DMS 273 (cell line): ENCODE measurements around the gene ABHD6.
"Not testable (repeated sequence)": the region's sequence is repeated elsewhere in the genome, so short reads cannot be mapped to it uniquely, and the experiment has no call there.

ENCODE experiments used
- DNase-seq: peaks from one replicate; lab custom pipeline; 2025; ENCODE audit not compliant: unreplicated experiment; lab: John Stamatoyannopoulos, UW

The ABHD6 gene

DNA sequence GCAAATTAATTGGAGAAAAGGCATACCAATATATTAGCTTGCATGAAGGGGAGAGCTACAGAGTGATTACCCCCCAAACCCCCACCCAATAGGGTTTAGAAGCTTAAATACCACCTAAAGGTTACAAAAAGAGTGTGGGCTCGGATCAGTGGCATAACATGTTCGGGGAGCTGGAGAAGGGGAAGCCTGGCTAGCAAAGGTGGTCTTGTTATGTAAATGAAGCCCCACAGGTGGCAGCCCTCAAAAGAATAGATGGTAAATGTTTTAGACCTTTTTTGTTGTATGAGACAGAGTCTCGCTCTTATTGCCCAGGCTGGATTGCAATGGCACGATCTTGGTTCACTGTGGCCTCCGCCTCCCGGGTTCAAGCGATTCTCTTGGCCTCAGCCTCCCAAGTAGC, 84.2 kb downstream of the ABHD6 start:
- no peak for DNase-seq

- no peak for DNase-seq
Measured at GRCh38 chr3:58322793-58323192, 85.2 kb downstream of the ABHD6 start.

DNA sequence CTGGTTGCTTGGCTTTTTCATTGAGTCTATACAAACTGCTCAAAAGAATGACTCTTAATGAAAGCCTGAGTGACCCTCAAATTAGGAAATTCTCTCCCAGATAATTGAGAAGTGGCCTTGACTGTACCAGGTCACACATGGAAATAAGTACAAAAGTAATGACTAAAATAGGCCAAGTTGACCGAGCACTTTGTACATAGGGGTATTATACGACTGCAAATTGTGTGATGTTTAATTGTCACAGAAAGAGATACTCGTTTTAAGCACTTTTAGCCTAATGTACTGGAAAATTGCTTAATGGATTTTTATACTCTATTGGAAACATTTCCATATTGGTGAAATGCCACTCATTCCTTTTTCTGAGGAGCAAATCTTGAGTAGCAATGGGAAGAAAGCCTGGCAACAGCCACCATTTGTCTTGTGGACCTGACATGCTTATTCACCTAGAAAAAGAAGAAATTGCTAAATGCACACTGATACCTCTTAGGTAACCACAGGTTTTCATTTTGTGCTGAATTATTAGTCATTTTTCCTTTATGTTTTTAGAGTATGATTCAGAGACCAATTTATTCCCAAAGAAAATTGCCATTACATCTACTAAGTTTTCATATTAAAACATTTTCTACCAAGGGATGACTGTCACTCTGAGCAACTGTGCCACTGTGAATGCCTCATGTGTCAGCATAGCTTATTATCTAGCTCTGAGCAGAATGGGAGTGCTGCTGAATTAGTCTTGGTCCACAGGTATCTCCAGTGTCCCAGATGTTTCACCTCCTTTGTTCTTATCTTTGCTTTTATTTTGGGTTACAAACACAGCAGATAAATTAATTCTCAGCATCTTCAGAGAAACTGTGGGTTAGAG, 86.2 kb downstream of the ABHD6 start:
- no peak for DNase-seq

- no peak for DNase-seq
Measured at GRCh38 chr3:58324391-58325390, 87.1 kb downstream of the ABHD6 start.

GRCh38 chr3:58325525-58325992, 88.0 kb downstream of the ABHD6 start:
- no peak for DNase-seq

GRCh38 chr3:58326267-58326900, 88.8 kb downstream of the ABHD6 start:
- DNase-seq: no peak

GRCh38 chr3:58329150-58329921, 91.7 kb downstream of the ABHD6 start:
- no peak for DNase-seq

GRCh38 chr3:58329922-58330413, 92.4 kb downstream of the ABHD6 start:
- DNase-seq: no peak

- no peak for DNase-seq
Measured at GRCh38 chr3:58331593-58332152, 94.1 kb downstream of the ABHD6 start.

- peak; percentile 86 for DNase-seq
Measured at GRCh38 chr3:58332575-58333188, 95.1 kb downstream of the ABHD6 start, which contains the start of gene PXK. Gene PXK (plus strand): TSS chr3:58332892. CDS start chr3:58332989, 97 bp downstream.

DNA sequence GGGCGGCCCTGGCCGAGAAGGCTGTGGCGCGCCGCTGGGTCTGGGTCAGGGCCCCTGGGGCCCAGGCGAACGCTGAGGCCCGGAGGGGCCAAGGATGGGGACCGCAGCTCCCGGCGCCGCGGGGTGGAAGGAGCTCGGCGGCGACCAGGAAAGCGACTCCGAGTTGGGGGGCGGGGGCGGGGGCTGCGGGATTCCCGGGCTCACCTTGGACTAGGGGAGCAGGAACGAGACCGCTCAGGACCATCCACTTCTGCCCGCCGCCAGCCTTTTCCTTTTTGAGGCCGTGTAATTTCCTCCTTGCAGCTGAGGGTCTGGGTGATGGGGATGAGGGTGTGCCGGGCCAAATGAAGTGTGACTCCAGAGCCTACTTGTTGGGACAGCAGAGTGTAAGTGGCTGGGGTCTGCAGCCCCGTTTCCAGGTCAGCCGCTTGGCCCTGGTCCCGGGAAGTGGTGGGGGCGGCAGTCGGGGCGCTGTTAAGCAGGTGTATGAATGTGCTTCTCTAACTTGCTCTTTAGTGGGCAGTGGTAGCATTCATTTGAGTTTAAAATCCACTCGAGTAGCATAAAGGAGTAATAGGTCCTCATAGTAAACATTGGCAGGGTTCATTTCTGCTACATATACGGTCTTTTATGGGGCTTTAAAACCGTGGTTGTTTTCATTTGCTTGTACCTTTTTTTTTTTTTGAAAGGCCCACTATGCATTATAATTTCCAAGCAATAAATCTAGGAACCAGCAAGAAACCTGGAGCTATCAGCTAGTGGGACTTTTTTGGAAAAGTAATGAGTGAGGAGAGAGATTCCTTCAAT, 95.8 kb downstream of the ABHD6 start:
- peak; percentile 58 for DNase-seq

- DNase-seq: no peak
Measured at GRCh38 chr3:58334013-58334321, 96.4 kb downstream of the ABHD6 start.

DNA sequence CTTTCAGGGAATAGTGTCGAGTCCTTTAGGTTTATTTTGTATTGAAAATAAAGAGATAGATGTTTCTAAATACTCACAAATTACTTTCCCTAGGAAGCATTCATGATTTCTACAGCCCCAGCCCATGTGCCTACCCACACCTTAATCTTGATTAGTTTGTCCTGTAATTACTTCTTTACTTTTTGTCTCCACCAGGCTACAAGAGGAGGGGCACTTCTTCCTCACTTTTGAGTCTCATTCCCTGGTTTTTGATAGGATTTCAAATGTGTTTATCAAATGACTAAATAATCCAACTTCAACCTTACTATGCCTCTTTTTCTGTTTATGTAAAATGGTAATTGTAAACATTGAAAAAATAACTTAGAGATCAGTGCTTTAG, 96.9 kb downstream of the ABHD6 start:
- no peak for DNase-seq

GRCh38 chr3:58335652-58335947, 98.0 kb downstream of the ABHD6 start:
- no peak for DNase-seq

DNA sequence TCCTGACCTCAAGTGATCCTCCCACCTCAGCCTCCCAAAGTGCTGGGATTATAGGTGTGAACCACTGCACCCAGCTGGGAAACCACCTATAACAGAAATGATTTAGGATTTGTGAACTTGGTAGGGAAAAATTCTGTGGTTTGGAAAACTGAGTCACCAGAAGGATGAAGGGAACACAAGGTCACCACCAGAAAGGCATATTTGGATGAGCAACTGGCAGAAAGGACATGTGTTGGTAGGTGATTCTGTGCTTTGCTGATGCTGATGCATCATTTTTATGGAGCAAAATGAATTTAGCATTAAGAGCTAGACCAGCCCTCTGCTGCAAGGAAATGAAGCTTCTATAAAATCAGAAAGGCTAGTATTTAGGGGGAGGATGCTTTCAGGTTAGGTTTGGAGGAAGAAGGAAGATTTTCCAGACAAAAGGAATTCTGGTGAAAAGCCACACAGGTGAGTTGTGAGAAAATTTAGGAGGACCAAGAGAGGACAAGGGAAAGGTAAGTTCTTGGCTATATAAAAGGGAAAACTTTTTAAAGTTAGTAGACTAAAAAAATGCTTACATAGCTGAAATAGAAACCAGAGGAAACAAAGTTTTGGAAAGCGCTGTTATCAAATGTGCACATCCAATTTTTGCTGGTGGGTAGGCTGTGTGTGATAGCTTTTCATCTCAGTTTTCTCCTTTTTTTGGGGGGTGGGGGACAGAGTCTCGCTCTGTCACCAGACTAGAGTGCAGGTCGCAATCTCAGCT, 98.7 kb downstream of the ABHD6 start:
- no peak for DNase-seq

- DNase-seq: no peak
Measured at GRCh38 chr3:58337190-58337589, 99.6 kb downstream of the ABHD6 start.

DNA sequence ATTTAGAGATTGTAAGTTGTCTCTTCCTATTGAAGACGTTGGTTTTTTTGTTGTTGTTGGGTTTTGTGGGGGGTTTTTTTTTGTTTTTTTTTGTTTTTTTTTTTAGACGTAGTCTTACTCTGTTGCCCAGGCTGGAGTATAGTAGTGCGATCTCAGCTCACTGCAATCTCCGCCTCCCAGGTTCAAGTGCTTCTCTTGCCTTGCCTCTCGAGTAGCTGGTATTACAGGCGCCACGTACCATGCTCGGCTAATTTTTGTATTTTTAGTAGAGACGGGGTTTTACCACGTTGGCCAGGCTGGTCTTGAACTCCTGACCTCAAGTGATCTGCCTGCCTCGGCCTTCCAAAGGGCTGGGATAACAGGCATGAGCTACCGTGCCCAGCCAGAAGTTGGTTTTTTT, 101.6 kb downstream of the ABHD6 start:
- DNase-seq: not testable (repeated sequence)

DNA sequence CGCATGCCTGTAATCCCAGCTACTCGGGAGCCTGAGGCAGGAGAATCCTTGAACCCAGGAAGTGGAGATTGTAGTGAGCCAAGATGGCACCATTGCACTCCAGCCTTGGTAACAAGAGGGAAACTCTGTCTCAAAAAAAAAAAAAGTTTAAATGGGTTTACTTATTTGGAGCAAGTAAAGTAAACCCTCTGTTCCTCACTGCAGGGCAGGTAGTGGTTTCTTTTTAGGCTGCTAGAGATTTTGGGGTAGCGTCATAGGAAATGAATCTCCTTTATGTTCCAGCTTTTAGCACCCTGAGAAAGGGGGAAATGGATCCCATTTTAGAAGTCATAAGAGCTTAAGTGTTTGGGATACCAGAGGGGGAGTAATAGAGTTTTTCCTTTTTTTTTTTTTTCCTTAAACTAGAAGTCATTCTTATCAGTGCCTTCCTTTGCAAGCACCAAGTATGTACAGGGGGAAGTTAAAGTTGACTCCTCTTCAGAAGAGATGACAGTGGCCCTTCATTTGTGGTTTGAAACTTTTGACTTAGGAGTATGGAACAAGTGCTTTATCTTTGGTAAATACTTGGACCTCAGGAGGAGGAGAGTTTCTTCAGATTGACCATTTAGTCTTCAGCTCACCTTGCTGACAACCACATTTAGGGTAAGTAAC, 103.1 kb downstream of the ABHD6 start:
- no peak for DNase-seq
